HS-27A (cell line): ENCODE data around the gene LRP11.
A peak's percentile ranks its signal among the peaks of the same experiment; 100 is the strongest.
"Not testable (repeated sequence)": the region's sequence is repeated elsewhere in the genome, so short reads cannot be mapped to it uniquely, and the experiment has no call there.

ENCODE experiments used
- DNase-seq: peaks from one replicate; pipeline ENCODE4 v3.0.0-alpha.2; 2012; ENCODE audit warnings: low read depth, missing footprints

The LRP11 gene

GRCh38 chr6:149869275-149869892 lies 5.2 kb upstream of the LRP11 start:
- no peak for DNase-seq

GRCh38 chr6:149867876-149868640 lies 3.9 kb upstream of the LRP11 start:
- DNase-seq = no peak

DNA sequence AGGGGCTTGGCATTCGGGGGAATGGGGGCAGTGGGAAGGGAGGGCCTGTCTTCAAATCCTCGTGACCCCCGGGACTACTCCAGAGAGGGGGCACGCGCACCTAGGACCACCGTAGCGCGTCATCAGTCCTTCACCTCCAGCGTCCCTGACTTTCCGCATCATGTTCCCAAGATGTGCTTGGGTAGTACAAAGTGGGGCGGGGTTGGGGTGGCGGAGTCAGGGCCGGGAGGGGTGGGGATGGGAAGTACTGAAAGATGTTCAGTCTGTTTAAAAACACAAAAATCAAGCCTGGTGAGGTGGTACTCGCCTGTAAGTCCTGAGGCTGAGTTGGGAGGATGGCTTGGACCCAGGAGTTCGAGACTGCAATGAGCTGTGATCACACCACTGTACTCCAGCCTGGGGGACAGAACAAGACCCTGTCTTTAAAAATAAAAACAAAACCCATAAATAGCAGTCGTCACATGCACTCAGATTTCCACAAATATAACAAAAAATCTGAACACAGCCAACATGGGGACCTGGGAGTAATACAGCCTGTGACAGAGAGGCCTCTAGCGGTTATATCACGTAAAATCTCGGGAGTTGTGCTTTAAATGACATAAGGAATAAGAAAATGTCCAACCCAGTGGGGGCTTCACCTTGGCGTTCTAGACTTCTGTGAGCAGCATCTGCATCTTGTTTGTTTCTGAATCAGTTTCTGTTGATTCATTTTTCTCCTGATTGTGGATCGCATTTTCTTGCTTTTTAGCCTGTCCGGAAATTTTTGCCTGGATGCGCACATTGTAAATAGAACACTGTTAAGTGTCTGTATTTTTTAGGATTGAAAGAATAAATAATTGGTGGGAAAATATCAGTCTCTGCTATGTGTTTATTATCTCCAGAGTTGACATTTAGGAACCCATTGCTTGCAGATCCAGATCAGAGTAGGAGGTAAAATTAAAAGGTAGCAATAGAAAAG lies 698 bp upstream of the LRP11 start:
- peak; percentile 45 for DNase-seq

GRCh38 chr6:149862922-149863697 lies 1.0 kb downstream of the LRP11 start:
- peak; percentile 74 for DNase-seq

DNA sequence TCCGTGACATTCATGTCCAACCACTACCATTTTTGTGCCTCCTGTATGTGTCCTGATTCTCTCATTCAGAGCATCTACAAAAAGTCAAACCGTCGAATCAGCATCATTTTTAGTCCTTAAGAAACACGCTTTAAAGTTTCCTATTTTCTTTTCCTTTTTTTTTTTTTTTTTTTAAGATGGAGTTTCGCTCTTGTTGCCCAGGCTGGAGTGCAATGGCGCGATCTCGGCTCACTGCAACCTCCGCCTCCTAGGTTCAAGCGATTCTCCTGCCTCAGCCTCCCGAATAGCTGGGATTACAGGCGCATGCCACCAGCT lies 1.8 kb downstream of the LRP11 start:
- not testable (repeated sequence) for DNase-seq

- no peak for DNase-seq
These were observed 2.3 kb downstream of the LRP11 start for GRCh38 chr6:149861603-149862423.

- DNase-seq = no peak
These were observed 3.1 kb downstream of the LRP11 start for GRCh38 chr6:149860834-149861602.

GRCh38 chr6:149860513-149860833 lies 3.7 kb downstream of the LRP11 start:
- no peak for DNase-seq

DNA sequence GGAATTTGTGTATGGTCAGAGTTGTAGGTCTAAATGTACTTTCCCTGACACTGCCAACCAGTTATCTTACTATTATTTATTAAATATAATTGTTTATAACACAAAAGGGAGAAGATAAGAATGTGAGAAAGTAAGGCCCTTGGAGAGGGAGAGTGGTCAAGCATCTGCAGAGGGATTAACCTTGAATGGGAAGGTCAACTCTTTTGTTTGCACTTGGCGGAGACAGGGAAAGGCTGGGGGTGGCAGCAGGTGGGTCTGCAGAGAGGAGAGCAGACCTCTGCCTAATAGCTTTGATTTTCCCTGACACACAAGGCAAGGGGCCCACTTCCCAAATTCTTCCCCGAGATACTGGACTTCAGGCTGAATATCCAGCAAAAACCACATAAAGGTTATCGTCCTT lies 4.2 kb downstream of the LRP11 start:
- DNase-seq = no peak

GRCh38 chr6:149859368-149859767 lies 4.8 kb downstream of the LRP11 start:
- DNase-seq = no peak

- no peak for DNase-seq
These were observed 6.6 kb downstream of the LRP11 start for GRCh38 chr6:149857541-149857940.

DNA sequence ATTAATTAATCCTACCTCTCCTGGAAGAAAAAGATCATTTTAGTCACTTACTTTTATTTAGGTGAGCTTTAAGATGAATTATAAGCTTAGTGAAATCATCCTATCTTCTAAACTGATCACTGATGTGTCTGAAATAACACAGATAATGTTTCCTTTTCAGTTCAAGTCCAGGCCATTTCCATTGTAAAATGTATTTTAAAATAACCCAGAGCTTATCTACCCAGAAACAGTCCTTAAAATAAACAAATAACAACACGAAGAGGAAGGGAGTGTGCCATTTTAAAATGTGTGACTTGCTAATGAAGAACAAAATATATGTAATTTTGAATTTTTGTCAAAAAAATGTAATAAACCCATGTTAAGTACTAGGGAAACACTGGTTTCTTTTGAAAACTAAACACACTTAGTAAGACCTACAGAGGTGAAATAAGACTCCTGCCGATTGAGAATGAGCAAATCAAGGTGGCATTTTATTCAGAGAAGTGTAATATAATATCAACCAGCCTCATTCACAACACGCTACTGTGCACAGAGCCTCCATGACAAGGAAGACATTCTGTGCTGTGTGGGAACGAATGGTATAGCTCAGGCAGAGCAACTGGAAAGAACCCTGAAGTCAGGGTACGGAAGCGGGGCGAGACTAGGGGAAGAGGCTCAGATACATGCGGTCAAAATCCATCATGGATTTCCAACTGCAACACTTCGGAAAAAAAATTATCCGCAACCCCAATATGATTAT lies 7.7 kb downstream of the LRP11 start:
- DNase-seq = no peak

- DNase-seq = peak; percentile 29
These were observed 8.4 kb downstream of the LRP11 start for GRCh38 chr6:149855741-149856140.

- peak; percentile 96 for DNase-seq
These were observed 9.0 kb downstream of the LRP11 start for GRCh38 chr6:149855040-149855654.

GRCh38 chr6:149854532-149854931 lies 9.6 kb downstream of the LRP11 start:
- peak; percentile 53 for DNase-seq

DNA sequence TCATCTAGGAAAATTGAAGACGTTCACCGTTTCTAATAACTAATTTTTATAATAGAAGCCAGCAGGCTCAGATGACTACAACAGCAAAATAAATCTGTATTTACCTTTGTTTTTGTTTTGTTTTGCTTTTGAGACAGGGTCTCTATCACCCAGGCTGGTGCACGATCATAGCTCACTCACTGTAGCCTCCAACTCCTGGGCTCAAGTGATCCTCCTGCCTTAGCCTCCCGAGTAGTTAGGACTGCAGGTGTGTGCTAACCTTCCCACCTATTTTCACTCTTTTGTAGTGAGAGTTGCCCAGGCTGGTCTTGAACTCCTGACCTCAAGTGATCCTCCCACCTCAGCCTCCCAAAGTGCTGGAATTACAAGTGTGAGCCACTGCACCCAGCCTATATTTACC lies 10.1 kb downstream of the LRP11 start:
- not testable (repeated sequence) for DNase-seq

- DNase-seq = no peak
These were observed 11.3 kb downstream of the LRP11 start for GRCh38 chr6:149852881-149853280.

DNA sequence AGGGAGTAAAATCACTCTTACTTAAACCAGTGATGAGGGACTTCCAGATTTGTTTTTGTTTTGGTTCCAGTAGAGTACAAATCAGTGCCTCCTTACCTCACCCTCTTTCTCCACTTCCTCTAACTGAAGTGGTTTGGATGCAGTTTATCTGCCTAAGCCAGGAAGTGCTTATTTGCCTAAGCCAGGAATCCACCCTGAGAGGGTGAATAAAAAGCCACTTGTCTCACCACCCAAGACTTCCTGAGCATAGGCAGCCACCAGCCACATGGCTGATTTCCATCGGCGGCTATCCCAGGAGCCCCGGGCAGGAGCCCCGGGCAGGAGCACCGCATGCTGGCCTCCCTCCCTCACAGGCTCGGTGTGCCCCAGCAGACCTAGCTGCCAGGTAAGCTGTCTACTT lies 12.0 kb downstream of the LRP11 start:
- DNase-seq = no peak

- no peak for DNase-seq
These were observed 12.6 kb downstream of the LRP11 start for GRCh38 chr6:149851461-149852110.
